HEK293 (cell line): ENCODE measurements around the gene PPT2.
A peak's percentile ranks its signal among the peaks of the same experiment; 100 is the strongest.

ENCODE experiments used
- ATF2 ChIP-seq: fragments of 450-650 bp; formaldehyde crosslinking; IDR thresholded peaks from 2 replicates; pipeline ENCODE4 v1.5.1; 2016; ENCODE audit warnings: missing biosample characterization, missing genetic modification characterization, low read depth
- CTCF ChIP-seq: fragments of 450-650 bp; formaldehyde crosslinking; IDR thresholded peaks from 2 replicates; pipeline ENCODE4 v1.5.1; 2016; ENCODE audit warnings: missing biosample characterization, missing genetic modification characterization
- EGR2 ChIP-seq: fragments of 450-650 bp; formaldehyde crosslinking; IDR thresholded peaks from 2 replicates; pipeline ENCODE4 v1.5.1; 2016; ENCODE audit warnings: low read depth, missing biosample characterization, missing genetic modification characterization
- GFI1B ChIP-seq: fragments of 450-650 bp; formaldehyde crosslinking; IDR thresholded peaks from 2 replicates; pipeline ENCODE4 v1.5.1; 2016; ENCODE audit warnings: missing biosample characterization, missing genetic modification characterization
- GLIS1 ChIP-seq: fragments of 450-650 bp; formaldehyde crosslinking; IDR thresholded peaks from 2 replicates; pipeline ENCODE4 v1.5.1; 2016; ENCODE audit warnings: missing biosample characterization, missing genetic modification characterization
- GLIS2 ChIP-seq: fragments of 450-650 bp; formaldehyde crosslinking; IDR thresholded peaks from 2 replicates; pipeline ENCODE4 v1.5.1; 2016; ENCODE audit warnings: missing biosample characterization, missing genetic modification characterization
- IKZF3 ChIP-seq: fragments of 450-650 bp; IDR thresholded peaks from 2 replicates; pipeline ENCODE4 v1.5.0; 2018; ENCODE audit warnings: missing biosample characterization, mild to moderate bottlenecking, missing genetic modification characterization, moderate library complexity
- KLF9 ChIP-seq: fragments of 450-650 bp; formaldehyde crosslinking; IDR thresholded peaks from 2 replicates; pipeline ENCODE4 v1.5.1; 2016; ENCODE audit warnings: missing biosample characterization, missing genetic modification characterization, low read depth
- PATZ1 ChIP-seq: fragments of 450-650 bp; formaldehyde crosslinking; IDR thresholded peaks from 2 replicates; pipeline ENCODE4 v1.5.1; 2016; ENCODE audit warnings: missing biosample characterization, missing genetic modification characterization
- PRDM2 ChIP-seq: fragments of 450-650 bp; formaldehyde crosslinking; IDR thresholded peaks from 2 replicates; pipeline ENCODE4 v1.5.1; 2016; ENCODE audit warnings: missing biosample characterization, missing genetic modification characterization, borderline replicate concordance
- SP7 ChIP-seq: fragments of 450-650 bp; formaldehyde crosslinking; IDR thresholded peaks from 2 replicates; pipeline ENCODE4 v1.5.1; 2016; ENCODE audit warnings: missing biosample characterization, missing genetic modification characterization
- ZBTB48 ChIP-seq: fragments of 450-650 bp; formaldehyde crosslinking; IDR thresholded peaks from 2 replicates; pipeline ENCODE4 v1.5.1; 2016; ENCODE audit warnings: missing biosample characterization, missing genetic modification characterization
- ZNF223 ChIP-seq: fragments of 450-650 bp; formaldehyde crosslinking; IDR thresholded peaks from 2 replicates; pipeline ENCODE4 v1.5.1; 2016; ENCODE audit warnings: missing biosample characterization, missing genetic modification characterization
- ZNF239 ChIP-seq: fragments of 450-650 bp; formaldehyde crosslinking; IDR thresholded peaks from 2 replicates; pipeline ENCODE4 v1.5.1; 2016; ENCODE audit warnings: missing biosample characterization, missing genetic modification characterization
- ZNF580 ChIP-seq: fragments of 450-650 bp; formaldehyde crosslinking; IDR thresholded peaks from 2 replicates; pipeline ENCODE4 v1.5.1; 2016; ENCODE audit warnings: missing biosample characterization, missing genetic modification characterization
- ZNF776 ChIP-seq: fragments of 450-650 bp; formaldehyde crosslinking; IDR thresholded peaks from 2 replicates; pipeline ENCODE4 v1.5.0; 2017; ENCODE audit warnings: missing biosample characterization, missing genetic modification characterization, borderline replicate concordance
- ZNF777 ChIP-seq: fragments of 450-650 bp; formaldehyde crosslinking; IDR thresholded peaks from 2 replicates; pipeline ENCODE4 v1.5.1; 2017; ENCODE audit warnings: missing biosample characterization, missing genetic modification characterization, borderline replicate concordance
- ZSCAN23 ChIP-seq: fragments of 450-650 bp; formaldehyde crosslinking; IDR thresholded peaks from 2 replicates; pipeline ENCODE4 v1.5.1; 2016; ENCODE audit warnings: missing biosample characterization, missing genetic modification characterization
- ZXDB ChIP-seq: fragments of 450-650 bp; formaldehyde crosslinking; IDR thresholded peaks from 2 replicates; pipeline ENCODE4 v1.5.1; 2016; ENCODE audit warnings: missing biosample characterization, missing genetic modification characterization
- TF ChIP-seq, protein P1 (sequence below): sonication (generic); formaldehyde crosslinking; IDR thresholded peaks from 2 replicates; pipeline ENCODE4 v1.8.1; 2022; ENCODE audit warnings: mild to moderate bottlenecking, moderate library complexity, missing genetic modification reagents
- TF ChIP-seq, protein P2 (sequence below): fragments of 450-650 bp; formaldehyde crosslinking; IDR thresholded peaks from 2 replicates; pipeline ENCODE4 v1.5.1; 2016; ENCODE audit warnings: missing biosample characterization, missing genetic modification characterization
- TF ChIP-seq, protein P3 (sequence below): fragments of 450-650 bp; formaldehyde crosslinking; optimal IDR thresholded peaks from 2 replicates; pipeline ENCODE3; 2016; ENCODE audit warnings: missing biosample characterization, mild to moderate bottlenecking, missing genetic modification characterization

Gene PPT2

DNA sequence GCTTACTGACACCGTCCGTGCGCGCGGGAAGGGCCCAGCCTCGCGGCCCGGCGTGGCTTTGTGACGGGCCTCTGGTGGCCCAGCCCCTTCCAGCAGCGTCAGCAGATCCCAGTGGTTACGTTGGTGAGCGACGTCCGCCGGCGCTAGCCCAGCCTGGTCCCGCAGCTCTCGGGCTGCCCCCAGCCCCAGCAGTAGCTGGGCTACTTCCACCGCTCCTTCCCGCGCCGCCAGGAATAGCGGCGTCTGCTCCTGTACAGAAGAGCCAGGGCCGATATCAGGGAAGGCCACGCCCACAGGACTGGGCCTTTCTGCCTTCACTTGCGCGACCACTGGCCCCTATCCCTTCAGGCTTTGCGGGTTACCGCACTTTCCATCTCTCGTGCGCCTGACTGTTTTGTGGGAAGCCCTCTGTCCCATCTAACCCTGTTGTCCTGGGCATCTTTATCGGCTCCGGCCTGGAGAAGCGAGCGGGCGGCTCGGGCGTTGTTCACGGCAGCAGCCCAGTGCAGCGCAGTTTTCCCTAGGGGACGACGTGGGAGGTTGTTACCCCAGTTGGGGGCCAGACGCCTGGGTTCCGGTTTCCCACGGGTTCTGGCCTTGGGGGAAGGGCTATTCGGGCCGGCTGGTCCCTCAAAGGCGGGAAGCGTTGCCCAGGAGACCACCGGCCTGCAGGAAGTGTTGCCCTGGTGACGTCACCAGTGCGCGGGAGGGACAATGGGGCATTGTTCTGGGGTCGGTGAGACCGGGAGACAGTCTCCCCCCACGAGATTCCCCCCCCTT is 42.2 kb downstream of the PPT2 start (continued):
- TF ChIP-seq, protein P1, sequence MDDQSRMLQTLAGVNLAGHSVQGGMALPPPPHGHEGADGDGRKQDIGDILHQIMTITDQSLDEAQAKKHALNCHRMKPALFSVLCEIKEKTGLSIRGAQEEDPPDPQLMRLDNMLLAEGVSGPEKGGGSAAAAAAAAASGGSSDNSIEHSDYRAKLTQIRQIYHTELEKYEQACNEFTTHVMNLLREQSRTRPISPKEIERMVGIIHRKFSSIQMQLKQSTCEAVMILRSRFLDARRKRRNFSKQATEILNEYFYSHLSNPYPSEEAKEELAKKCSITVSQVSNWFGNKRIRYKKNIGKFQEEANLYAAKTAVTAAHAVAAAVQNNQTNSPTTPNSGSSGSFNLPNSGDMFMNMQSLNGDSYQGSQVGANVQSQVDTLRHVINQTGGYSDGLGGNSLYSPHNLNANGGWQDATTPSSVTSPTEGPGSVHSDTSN: peak; percentile 77; the same call in 1 of the 2 replicates
- peak; percentile 99 for TF ChIP-seq GLIS1
- TF ChIP-seq KLF9 (tag by site-specific recombination): peak; percentile 93
- 0 out of 2 replicates have a peak, but pooled peaks have one; percentile 39 for TF ChIP-seq ZNF223 (tag by site-specific recombination)
- peak; percentile 98 for TF ChIP-seq PATZ1 (tag by site-specific recombination)
- 0 out of 2 replicates have a peak, but pooled peaks have one; percentile 5 for TF ChIP-seq CTCF (tag by site-specific recombination)
- TF ChIP-seq SP7 (tag by site-specific recombination): peak; percentile 58
- TF ChIP-seq ATF2 (tag by site-specific recombination): peak; percentile 98
- TF ChIP-seq, protein P2, sequence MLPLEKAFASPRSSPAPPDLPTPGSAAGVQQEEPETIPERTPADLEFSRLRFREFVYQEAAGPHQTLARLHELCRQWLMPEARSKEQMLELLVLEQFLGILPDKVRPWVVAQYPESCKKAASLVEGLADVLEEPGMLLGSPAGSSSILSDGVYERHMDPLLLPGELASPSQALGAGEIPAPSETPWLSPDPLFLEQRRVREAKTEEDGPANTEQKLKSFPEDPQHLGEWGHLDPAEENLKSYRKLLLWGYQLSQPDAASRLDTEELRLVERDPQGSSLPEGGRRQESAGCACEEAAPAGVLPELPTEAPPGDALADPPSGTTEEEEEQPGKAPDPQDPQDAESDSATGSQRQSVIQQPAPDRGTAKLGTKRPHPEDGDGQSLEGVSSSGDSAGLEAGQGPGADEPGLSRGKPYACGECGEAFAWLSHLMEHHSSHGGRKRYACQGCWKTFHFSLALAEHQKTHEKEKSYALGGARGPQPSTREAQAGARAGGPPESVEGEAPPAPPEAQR (tag by site-specific recombination): 0 out of 2 replicates have a peak, but pooled peaks have one; percentile 21
- TF ChIP-seq ZNF777 (tag by site-specific recombination): no peak
- TF ChIP-seq ZNF776 (tag by site-specific recombination): no peak
- peak; percentile 63; the same call in 1 of the 2 replicates for TF ChIP-seq EGR2 (tag by site-specific recombination)
- TF ChIP-seq ZSCAN23 (tag by site-specific recombination): 0 out of 2 replicates have a peak, but pooled peaks have one; percentile 42
- TF ChIP-seq, protein P3, sequence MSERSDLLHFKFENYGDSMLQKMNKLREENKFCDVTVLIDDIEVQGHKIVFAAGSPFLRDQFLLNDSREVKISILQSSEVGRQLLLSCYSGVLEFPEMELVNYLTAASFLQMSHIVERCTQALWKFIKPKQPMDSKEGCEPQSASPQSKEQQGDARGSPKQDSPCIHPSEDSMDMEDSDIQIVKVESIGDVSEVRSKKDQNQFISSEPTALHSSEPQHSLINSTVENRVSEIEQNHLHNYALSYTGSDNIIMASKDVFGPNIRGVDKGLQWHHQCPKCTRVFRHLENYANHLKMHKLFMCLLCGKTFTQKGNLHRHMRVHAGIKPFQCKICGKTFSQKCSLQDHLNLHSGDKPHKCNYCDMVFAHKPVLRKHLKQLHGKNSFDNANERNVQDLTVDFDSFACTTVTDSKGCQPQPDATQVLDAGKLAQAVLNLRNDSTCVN (tag by site-specific recombination): peak; percentile 97
- peak; percentile 94 for TF ChIP-seq GLIS2 (tag by site-specific recombination)
- TF ChIP-seq PRDM2 (tag by site-specific recombination): no peak
- peak; percentile 70; the same call in 1 of the 2 replicates for TF ChIP-seq ZNF580 (tag by site-specific recombination)
- TF ChIP-seq ZXDB (tag by site-specific recombination): peak; percentile 21; the same call in 1 of the 2 replicates
- TF ChIP-seq IKZF3 (tag by site-specific recombination): peak; percentile 65
- TF ChIP-seq ZNF239 (tag by site-specific recombination): peak; percentile 49; the same call in 1 of the 2 replicates
- peak; percentile 81; the same call in 1 of the 2 replicates for TF ChIP-seq ZBTB48 (tag by site-specific recombination)
- TF ChIP-seq GFI1B: 0 out of 2 replicates have a peak, but pooled peaks have one; percentile 4
